Measurements from ENCODE around the gene P3H2. TPM values are rescaled to one million over a fixed set of nuclear protein-coding genes. Genes with fewer than 3 reads are reported as not detected.

Gene P3H2
- total RNA-seq, 1 experiment from 2014 or later: 20.9 TPM

DNA sequence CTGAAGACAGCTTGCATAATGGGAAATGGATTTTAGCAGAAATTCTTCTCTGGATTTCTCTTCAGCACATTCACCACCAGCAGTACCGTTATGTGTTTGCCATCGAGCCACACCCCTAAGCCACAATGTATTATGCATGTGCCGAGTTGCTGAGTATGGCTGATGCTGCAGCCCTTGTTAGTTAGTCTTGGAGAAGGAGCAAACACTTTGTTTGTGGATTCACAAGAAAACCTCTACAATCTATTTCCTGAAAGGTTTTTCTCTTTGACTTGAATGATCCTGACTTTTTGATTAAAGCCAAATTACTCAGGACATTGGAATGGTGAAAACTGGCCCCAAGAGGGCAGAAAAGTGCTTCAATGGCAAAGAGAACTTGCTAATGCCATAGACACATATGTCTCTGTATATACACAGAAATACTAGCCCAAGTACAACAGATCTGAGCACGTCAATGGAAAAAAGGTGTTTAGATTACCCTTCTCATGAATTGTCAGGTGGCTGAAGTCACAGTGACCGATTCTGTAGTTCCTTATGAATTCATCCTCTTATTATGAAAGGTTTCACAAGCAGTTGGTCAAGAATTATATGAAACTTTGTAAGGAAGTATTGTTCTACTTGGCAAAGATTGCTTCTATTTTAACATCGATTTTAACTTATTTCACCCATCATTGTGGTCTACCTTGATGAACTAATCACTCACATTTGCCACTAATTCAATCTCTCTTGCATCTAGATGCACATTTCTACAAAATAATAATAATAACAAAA lies 103.0 kb downstream of the P3H2 start:
- Histone ChIP-seq H3K79me2 (ENCODE audit: low read depth) (no peaks in the 10 kb centered on the region), H3K4me1 (replicated peaks; ENCODE audit: insufficient read depth) (peaks cover 24% of the 10 kb centered on the region), H3K9me3 (ENCODE audit: insufficient read depth, low read depth) (no peaks in the 10 kb centered on the region), H3K36me3 (ENCODE audit: low read depth) (no peaks in the 10 kb centered on the region), H3K4me2 (no peak overlapping the region), H4K20me1 (ENCODE audit: insufficient read depth) (no peaks in the 10 kb centered on the region), H3K27me3 (ENCODE audit: insufficient read depth, low read depth) (no peaks in the 10 kb centered on the region), H3F3A (ENCODE audit: insufficient read depth, low read depth) (peaks cover 13% of the 10 kb centered on the region; the same call in 1 of the 2 replicates), H3K4me3 (no peak overlapping the region), H3K9me2 (ENCODE audit: insufficient read depth) (no peaks in the 10 kb centered on the region), H3K27ac (no peak overlapping the region), H2AFZ (no peak overlapping the region)
- CTCF ChIA-PET: no interaction called here
- POLR2A ChIA-PET (ENCODE audit: unreplicated experiment): no interaction called here
- intact Hi-C loops (cut with micrococcal nuclease; ENCODE audit: unreplicated experiment): loop anchor here (1.0 to 10.0 kb wide), 6 partner anchors 50 to 367 kb away; partner anchors contain the start of genes CLDN1, CLDN16 and P3H2
- BruUV-seq (replicated peaks): no TSS peak
- TF ChIP-seq, protein P1, sequence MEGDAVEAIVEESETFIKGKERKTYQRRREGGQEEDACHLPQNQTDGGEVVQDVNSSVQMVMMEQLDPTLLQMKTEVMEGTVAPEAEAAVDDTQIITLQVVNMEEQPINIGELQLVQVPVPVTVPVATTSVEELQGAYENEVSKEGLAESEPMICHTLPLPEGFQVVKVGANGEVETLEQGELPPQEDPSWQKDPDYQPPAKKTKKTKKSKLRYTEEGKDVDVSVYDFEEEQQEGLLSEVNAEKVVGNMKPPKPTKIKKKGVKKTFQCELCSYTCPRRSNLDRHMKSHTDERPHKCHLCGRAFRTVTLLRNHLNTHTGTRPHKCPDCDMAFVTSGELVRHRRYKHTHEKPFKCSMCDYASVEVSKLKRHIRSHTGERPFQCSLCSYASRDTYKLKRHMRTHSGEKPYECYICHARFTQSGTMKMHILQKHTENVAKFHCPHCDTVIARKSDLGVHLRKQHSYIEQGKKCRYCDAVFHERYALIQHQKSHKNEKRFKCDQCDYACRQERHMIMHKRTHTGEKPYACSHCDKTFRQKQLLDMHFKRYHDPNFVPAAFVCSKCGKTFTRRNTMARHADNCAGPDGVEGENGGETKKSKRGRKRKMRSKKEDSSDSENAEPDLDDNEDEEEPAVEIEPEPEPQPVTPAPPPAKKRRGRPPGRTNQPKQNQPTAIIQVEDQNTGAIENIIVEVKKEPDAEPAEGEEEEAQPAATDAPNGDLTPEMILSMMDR (conservative IDR thresholded peaks at IDR 0.05): peak; percentile 49; the same call in 1 of the 2 replicates
- no peak for TF ChIP-seq EZH2 (IDR thresholded peaks at IDR 0.05; ENCODE audit: low read depth)
- DNase-seq: peak; percentile 55 to 65

DNA sequence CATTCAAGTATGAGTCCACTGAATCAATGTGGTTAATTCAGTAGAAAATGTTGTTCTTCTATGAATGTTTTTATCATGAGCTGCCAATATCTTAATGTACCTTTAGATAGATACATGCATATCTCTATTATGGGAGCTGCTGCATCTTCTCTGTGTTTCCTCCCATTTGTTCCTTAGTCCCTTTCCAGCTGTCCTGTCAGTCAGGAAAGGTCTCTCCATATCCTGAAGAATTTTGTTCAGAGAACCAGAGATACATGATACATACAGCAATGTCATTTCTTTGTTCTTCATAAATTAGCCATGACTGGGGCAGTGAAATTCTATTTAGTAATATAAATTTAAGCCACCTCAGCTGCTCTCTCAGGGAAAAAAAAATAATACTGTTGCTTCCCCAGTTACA lies 103.7 kb downstream of the P3H2 start:
- Histone ChIP-seq H3K27me3 (ENCODE audit: insufficient read depth, low read depth) (no peaks in the 10 kb centered on the region), H4K20me1 (ENCODE audit: insufficient read depth) (no peaks in the 10 kb centered on the region), H3K4me1 (replicated peaks; ENCODE audit: insufficient read depth) (peaks cover 32% of the 10 kb centered on the region), H3K4me3 (no peak overlapping the region), H3K9me2 (ENCODE audit: insufficient read depth) (no peaks in the 10 kb centered on the region), H3K4me2 (no peak overlapping the region), H3K27ac (no peak overlapping the region), H2AFZ (no peak overlapping the region), H3K79me2 (ENCODE audit: low read depth) (no peaks in the 10 kb centered on the region), H3K9me3 (ENCODE audit: insufficient read depth, low read depth) (no peaks in the 10 kb centered on the region), H3F3A (ENCODE audit: insufficient read depth, low read depth) (peaks cover 21% of the 10 kb centered on the region), H3K36me3 (ENCODE audit: low read depth) (no peaks in the 10 kb centered on the region)
- intact Hi-C loops (cut with micrococcal nuclease; ENCODE audit: unreplicated experiment): loop anchor here (1.0 to 10.0 kb wide), 6 partner anchors 50 to 368 kb away; partner anchors contain the start of genes CLDN1, CLDN16 and P3H2
- TF ChIP-seq, protein P1 (conservative IDR thresholded peaks at IDR 0.05): no peak
- TF ChIP-seq EZH2 (IDR thresholded peaks at IDR 0.05; ENCODE audit: low read depth): no peak
- DNase-seq: no peak
- BruUV-seq (replicated peaks): no TSS peak
- ChIA-PET CTCF (no interaction called here), POLR2A (ENCODE audit: unreplicated experiment) (no interaction called here)

DNA sequence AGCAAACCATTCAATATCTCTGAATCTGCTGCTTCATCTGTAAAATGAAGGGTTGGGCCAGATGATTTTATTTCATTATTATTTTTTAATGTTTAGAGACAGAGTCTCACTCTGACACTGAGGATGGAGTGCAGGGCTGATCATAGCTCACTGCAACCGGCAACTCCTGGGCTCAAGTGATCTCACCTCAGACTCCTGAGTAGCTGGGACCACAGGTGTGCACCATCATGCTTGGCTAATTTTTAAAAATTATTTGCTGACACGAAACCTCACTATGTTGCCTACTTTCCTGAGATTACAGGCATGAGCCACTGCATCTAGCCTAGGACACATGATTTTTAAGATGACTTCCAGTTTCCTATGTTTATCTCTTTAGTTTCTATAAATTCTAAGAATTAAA lies 105.8 kb downstream of the P3H2 start:
- Histone ChIP-seq H3K4me1 (replicated peaks; ENCODE audit: insufficient read depth) (peaks cover 50% of the 10 kb centered on the region), H3K79me2 (ENCODE audit: low read depth) (no peaks in the 10 kb centered on the region), H3K4me3 (no peak overlapping the region), H3K36me3 (ENCODE audit: low read depth) (no peaks in the 10 kb centered on the region), H3K27ac (no peak overlapping the region), H3K9me2 (ENCODE audit: insufficient read depth) (no peaks in the 10 kb centered on the region), H3K9me3 (ENCODE audit: insufficient read depth, low read depth) (peaks cover 11% of the 10 kb centered on the region), H4K20me1 (ENCODE audit: insufficient read depth) (no peaks in the 10 kb centered on the region), H2AFZ (no peak overlapping the region), H3K27me3 (ENCODE audit: insufficient read depth, low read depth) (no peaks in the 10 kb centered on the region), H3K4me2 (no peak overlapping the region), H3F3A (ENCODE audit: insufficient read depth, low read depth) (peaks cover 39% of the 10 kb centered on the region)
- intact Hi-C loops (cut with micrococcal nuclease; ENCODE audit: unreplicated experiment): loop anchor here (2.0 to 10.0 kb wide), 3 partner anchors 24 to 370 kb away; partner anchors contain the start of genes CLDN1 and CLDN16
- no TSS peak for BruUV-seq (replicated peaks)
- ChIA-PET CTCF (no interaction called here), POLR2A (ENCODE audit: unreplicated experiment) (interaction anchor here (0.9 kb wide), 1 partner anchor 35 kb away, joined by 3 read pairs; no protein-coding TSS in a partner anchor)
- no peak for TF ChIP-seq EZH2 (IDR thresholded peaks at IDR 0.05; ENCODE audit: low read depth)
- TF ChIP-seq, protein P1 (conservative IDR thresholded peaks at IDR 0.05): no peak
- no peak for DNase-seq
